Measurements from ENCODE around the gene DDAH2. TPM values are rescaled to one million over a fixed set of nuclear protein-coding genes. Genes with fewer than 3 reads are reported as not detected.

DDAH2 gene
- total and polyA plus RNA-seq, 10 of the 15 experiments (the other 5 are each of a cell fraction or from before 2014, with no cell fraction given): 0.35 to 9.9 (median 6.2) TPM

DNA sequence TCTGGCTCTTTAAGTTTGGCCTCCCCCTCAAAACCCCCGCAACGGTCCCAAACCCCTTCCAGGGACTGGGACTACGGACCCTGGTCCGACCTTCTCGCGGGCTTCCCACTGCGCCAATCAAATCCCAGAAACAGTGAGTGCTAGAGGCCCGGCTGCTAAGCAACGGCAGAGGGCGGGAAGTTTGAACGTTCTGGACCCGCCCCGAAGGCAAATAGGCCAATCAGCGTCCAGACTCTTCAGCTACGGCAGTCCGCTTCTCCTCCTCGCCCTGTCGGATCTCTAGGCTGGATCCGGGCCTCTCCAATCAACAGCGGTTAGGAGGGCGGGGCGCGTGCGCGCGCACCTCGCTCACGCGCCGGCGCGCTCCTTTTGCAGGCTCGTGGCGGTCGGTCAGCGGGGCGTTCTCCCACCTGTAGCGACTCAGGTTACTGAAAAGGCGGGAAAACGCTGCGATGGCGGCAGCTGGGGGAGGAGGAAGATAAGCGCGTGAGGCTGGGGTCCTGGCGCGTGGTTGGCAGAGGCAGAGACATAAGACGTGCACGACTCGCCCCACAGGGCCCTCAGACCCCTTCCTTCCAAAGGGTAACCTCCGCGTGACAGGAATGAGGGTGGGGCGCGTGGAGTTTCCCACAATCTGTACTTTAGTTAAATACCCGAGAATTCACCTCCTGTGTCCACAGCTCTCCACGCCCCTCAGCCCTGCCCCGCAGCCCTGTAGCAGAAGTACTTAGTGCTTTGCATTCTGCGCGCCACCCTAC is 10.7 kb upstream of the DDAH2 start, which contains the start of gene MSH5 (continued):
- peak; percentile 97 for TF ChIP-seq SP1 (IDR thresholded peaks at IDR 0.05; ENCODE audit: low read depth, low read length)
- TF ChIP-seq NBN (IDR thresholded peaks at IDR 0.05): peak; percentile 22; the same call in 1 of the 2 replicates
- peak; percentile 37 for TF ChIP-seq CBFB (IDR thresholded peaks at IDR 0.05; ENCODE audit: low read depth)
- TF ChIP-seq POU2F2 (IDR thresholded peaks at IDR 0.05; ENCODE audit: borderline replicate concordance, low read depth, low read length): 0 out of 3 replicates have a peak, but pooled peaks have one; percentile 4
- TF ChIP-seq, protein P1, sequence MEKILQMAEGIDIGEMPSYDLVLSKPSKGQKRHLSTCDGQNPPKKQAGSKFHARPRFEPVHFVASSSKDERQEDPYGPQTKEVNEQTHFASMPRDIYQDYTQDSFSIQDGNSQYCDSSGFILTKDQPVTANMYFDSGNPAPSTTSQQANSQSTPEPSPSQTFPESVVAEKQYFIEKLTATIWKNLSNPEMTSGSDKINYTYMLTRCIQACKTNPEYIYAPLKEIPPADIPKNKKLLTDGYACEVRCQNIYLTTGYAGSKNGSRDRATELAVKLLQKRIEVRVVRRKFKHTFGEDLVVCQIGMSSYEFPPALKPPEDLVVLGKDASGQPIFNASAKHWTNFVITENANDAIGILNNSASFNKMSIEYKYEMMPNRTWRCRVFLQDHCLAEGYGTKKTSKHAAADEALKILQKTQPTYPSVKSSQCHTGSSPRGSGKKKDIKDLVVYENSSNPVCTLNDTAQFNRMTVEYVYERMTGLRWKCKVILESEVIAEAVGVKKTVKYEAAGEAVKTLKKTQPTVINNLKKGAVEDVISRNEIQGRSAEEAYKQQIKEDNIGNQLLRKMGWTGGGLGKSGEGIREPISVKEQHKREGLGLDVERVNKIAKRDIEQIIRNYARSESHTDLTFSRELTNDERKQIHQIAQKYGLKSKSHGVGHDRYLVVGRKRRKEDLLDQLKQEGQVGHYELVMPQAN (conservative IDR thresholded peaks at IDR 0.05): peak; percentile 96

DNA sequence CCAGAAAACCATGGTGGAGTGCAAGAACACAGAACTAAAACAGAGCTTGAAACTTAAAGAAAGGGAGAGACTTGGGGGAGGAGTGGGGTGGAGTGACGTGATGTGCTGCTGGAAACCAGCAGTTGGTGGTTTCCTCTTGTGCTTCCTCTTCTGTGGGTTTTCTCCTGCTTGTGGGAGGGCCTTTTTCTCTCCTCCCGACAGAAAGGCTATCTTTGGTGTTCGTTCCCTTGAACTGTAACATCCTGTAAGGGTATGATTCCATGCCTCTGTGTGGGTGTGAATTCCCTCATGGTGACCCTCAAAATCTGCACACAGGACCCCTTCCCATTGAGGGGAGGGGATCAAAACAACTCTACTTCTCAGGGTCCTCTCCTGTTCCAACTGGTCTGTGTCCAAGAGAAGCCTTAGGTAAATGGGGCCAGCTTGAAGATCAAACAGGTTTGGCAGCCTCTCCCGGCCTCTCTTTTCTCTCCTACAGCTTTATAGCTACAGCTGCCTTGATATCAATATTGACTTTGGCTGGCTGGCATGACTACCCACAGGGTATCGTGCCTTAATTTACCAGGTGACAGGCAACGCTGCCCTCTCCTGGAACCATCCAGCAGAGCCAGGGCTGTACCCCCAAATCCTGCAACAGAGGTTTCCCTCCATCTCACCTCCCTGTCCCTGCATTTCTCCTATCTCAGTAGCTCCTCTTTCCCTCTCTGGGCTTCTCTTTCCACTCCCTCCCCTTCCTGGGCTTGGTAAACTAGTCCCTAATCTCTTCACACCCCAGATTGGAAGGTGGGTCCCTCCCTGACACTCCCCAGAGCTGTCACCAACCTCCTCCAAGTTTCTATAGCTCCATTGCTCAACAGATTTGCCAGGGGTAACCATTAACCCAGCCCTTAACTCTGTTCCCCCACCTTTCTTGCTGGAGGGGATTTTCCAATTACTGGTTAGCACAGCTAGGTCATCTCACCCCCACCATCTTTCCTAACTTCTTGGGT is 9.2 kb upstream of the DDAH2 start:
- no TSS peak for BruUV-seq (replicated peaks)
- Histone ChIP-seq H3K79me2 (ENCODE audit: control insufficient read depth, insufficient read depth, low read length) (peaks cover 48% of the 10 kb centered on the region), H3K27me3 (replicated peaks in 1 of 2; ENCODE audit: control insufficient read depth in 2 of 2, insufficient read depth in 2 of 2, low read length in 1 of 2) (no peaks in the 10 kb centered on the region), H3K27ac (ENCODE audit: control insufficient read depth, insufficient read depth) (peak overlapping the region; percentile 99), H2AFZ (ENCODE audit: control insufficient read depth, low read depth, low read length) (peak overlapping the region; percentile 50), H3K4me1 (ENCODE audit: control insufficient read depth, insufficient read depth, low read length) (peaks cover 28% of the 10 kb centered on the region), H3K36me3 (ENCODE audit: control insufficient read depth in 2 of 2, insufficient read depth in 2 of 2, low read length in 1 of 2) (peaks cover 6 to 8% of the 10 kb centered on the region in 2 experiments; a peak in 3 of 4 replicates), H4K20me1 (ENCODE audit: control insufficient read depth, insufficient read depth) (0 out of 2 replicates have a peak, but pooled peaks cover 4% of the 10 kb centered on the region), H3K4me3 (peak overlapping the region; percentile 100), H3K9ac (ENCODE audit: control insufficient read depth, insufficient read depth, low read length) (peak overlapping the region; percentile 98), H3K4me2 (ENCODE audit: control insufficient read depth, insufficient read depth) (peak overlapping the region; percentile 73), H3K9me3 (replicated peaks; ENCODE audit: control insufficient read depth, insufficient read depth, low read length) (no peaks in the 10 kb centered on the region)
- intact Hi-C loops (cut with micrococcal nuclease; ENCODE audit: unreplicated experiment) (loop anchor here (2.0 to 5.0 kb wide), 4 partner anchors 35 to 195 kb away; partner anchors contain the start of genes ABHD16A, CSNK2B, DDX39B and HSPA1B), in situ Hi-C loops (cut with MboI) (no loop called here)
- ChIA-PET POLR2A (interaction anchor here (0.7 to 9.7 kb wide), 28 partner anchors 9 to 438 kb away, joined by 3 to 158 read pairs (median 6); partner anchors contain the start of genes ABHD16A, BAG6, C6orf47 and DDAH2), CTCF (interaction anchor here (0.6 to 15.8 kb wide), 30 partner anchors 9 to 240 kb away, joined by 3 to 208 read pairs (median 3); partner anchors contain the start of genes ABHD16A, AIF1, ATP6V1G2 and DDAH2), RAD21 (ENCODE audit: unreplicated experiment) (interaction anchor here (0.6 to 6.0 kb wide), 24 partner anchors 8 to 242 kb away, joined by 3 to 53 read pairs (median 6); partner anchors contain the start of genes ABHD16A, AIF1, DDAH2 and DDX39B), SMC1A (ENCODE audit: uncharacterized antibody, unreplicated experiment) (interaction anchor here (0.6 to 6.3 kb wide), 33 partner anchors 10 to 398 kb away, joined by 3 to 45 read pairs (median 5); partner anchors contain the start of genes ABHD16A, DDAH2, GPANK1 and HSPA1A)
- 0% methylated on average over 6 of the region's 6 CpGs for WGBS (ENCODE audit: insufficient coverage, insufficient replicate concordance, low lambda C conversion rate, missing lambda C conversion rate)
- ATAC-seq (peak; percentile 30), DNase-seq (ENCODE audit: low read depth, low spot score) (peak; percentile 75), FAIRE-seq (peak; percentile 49)
- TF ChIP-seq EED (IDR thresholded peaks at IDR 0.05; ENCODE audit: low read depth): peak; percentile 99
- peak; percentile 60 for TF ChIP-seq POLR2AphosphoS5 (IDR thresholded peaks at IDR 0.05; ENCODE audit: low read length)
- TF ChIP-seq IKZF2 (IDR thresholded peaks at IDR 0.05): peak; percentile 97 to 98
- peak; percentile 16; the same call in 1 of the 2 replicates for TF ChIP-seq HDGF (IDR thresholded peaks at IDR 0.05)
- no peak for TF ChIP-seq RELA (IDR thresholded peaks at IDR 0.05; ENCODE audit: borderline replicate concordance, partially characterized antibody)
- no peak for TF ChIP-seq ZNF274 (IDR thresholded peaks at IDR 0.05; ENCODE audit: insufficient read depth, insufficient read length)
- TF ChIP-seq DPF2 (IDR thresholded peaks at IDR 0.05): peak; percentile 61
- TF ChIP-seq LARP7 (IDR thresholded peaks at IDR 0.05): peak; percentile 35; the same call in 1 of the 2 replicates
- TF ChIP-seq, protein P2, sequence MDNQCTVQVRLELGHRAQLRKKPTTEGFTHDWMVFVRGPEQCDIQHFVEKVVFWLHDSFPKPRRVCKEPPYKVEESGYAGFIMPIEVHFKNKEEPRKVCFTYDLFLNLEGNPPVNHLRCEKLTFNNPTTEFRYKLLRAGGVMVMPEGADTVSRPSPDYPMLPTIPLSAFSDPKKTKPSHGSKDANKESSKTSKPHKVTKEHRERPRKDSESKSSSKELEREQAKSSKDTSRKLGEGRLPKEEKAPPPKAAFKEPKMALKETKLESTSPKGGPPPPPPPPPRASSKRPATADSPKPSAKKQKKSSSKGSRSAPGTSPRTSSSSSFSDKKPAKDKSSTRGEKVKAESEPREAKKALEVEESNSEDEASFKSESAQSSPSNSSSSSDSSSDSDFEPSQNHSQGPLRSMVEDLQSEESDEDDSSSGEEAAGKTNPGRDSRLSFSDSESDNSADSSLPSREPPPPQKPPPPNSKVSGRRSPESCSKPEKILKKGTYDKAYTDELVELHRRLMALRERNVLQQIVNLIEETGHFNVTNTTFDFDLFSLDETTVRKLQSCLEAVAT (IDR thresholded peaks at IDR 0.05): peak; percentile 66; the same call in 1 of the 2 replicates
- TF ChIP-seq EP300 (IDR thresholded peaks at IDR 0.05; ENCODE audit: borderline replicate concordance in 1 of 2, control insufficient read depth in 1 of 2, low read depth in 2 of 2, low read length in 2 of 2): peak; percentile 61 to 73; a peak in 3 of 4 replicates
- peak; percentile 79; the same call in 1 of the 2 replicates for TF ChIP-seq ZBED1 (IDR thresholded peaks at IDR 0.05; ENCODE audit: borderline replicate concordance)
